ENCODE data around the gene HSPA6. TPM values are rescaled to one million over a fixed set of nuclear protein-coding genes. Genes with fewer than 3 reads are reported as not detected.
"Not testable (repeated sequence)": the region's sequence is repeated elsewhere in the genome, so short reads cannot be mapped to it uniquely, and the experiment has no call there.

The HSPA6 gene
- total RNA-seq, 1 donor from 2014 or later, result 1.1 TPM

DNA sequence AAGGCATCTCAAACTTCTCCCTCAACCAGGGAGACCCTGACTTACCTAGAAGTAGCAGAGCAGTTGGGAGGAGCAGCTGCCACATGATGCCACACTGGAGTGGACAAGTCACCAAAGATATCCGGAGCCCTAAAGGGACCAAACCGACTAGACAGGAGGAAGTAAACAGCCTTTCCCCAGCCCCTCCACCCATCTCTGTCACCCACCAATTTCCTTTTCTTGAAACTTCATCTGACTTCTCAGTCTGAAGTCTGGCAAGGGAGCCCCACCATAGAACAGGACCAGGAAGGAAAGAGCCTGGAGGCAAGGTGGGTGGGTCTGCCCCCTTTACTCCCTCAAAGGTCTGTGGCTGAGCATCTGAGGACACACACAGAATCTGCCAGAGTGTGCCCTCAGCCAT lies 25.3 kb downstream of the HSPA6 start, which contains the start of gene FCGR3A:
Gene FCGR3A, minus strand, starts transcription at position 167 of the 400 bp plus-strand sequence. Its CDS starts 82 bp downstream, at position 85.
- intact Hi-C loops (cut with DNase I), result no loop called here
- ATAC-seq (peak; percentile 55), DNase-seq (ENCODE audit: missing footprints) (no peak)

DNA sequence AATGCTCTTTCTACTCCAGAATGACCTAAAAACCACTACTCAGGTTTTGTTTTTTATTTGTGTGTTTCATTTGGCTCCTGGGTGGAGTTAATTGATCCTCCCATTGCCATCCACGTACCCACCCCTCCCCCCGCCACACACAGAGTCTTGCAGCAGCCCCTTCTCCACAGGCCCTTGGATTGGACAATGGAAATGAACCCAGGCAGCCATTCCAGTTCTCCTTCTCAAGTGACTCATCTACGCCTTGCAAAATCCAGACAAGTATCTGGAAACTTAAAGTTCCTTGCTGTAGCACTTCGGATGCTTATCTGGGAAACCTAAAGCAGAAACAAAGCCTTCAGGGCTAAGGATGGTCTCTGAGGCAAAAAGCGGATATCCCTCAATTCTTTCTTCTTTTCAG lies 26.6 kb downstream of the HSPA6 start:
- intact Hi-C loops (cut with DNase I); ATAC-seq; DNase-seq (ENCODE audit: missing footprints): not testable (repeated sequence)

DNA sequence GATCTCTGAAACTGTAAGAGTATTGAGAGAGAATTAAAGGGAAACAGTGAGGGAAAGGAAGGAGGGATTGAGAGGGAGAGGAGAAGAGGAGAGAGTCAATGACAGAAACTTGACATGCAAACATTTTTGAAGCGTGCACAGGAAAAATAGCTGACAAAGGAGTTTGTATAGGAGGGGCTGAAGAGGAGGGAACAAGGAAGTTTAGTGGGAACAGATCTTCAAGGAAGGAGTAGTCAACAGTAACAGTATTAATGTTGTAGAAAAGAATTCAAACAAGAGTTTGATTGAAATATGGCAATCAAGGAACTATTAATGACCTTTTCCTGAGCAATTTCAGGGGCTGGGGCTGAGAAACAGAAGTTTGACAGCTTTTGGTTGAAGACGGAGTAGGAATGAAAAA lies 29.3 kb downstream of the HSPA6 start:
- intact Hi-C loops (cut with DNase I); DNase-seq (ENCODE audit: missing footprints); ATAC-seq: not testable (repeated sequence)

DNA sequence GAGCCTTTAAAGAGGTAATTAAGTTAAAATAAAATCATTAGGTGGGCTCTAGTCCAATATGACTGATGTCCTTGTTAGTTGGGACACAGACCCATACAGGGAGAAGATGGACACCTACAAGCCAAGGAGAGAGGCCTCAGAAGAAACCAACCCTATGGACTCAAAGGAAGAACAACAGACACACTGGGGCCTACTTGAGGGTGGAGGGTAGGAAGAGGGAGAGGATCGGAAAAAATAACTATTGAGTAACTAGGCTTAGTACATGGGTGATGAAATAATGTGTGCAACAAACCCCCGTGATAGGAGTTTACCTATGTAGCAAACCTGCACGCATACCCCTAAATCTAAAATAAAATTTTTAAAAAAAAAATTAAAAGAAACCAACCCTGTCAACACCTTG lies 30.0 kb downstream of the HSPA6 start:
- DNase-seq (ENCODE audit: missing footprints); intact Hi-C loops (cut with DNase I): not testable (repeated sequence)
- ATAC-seq, result peak; percentile 51

DNA sequence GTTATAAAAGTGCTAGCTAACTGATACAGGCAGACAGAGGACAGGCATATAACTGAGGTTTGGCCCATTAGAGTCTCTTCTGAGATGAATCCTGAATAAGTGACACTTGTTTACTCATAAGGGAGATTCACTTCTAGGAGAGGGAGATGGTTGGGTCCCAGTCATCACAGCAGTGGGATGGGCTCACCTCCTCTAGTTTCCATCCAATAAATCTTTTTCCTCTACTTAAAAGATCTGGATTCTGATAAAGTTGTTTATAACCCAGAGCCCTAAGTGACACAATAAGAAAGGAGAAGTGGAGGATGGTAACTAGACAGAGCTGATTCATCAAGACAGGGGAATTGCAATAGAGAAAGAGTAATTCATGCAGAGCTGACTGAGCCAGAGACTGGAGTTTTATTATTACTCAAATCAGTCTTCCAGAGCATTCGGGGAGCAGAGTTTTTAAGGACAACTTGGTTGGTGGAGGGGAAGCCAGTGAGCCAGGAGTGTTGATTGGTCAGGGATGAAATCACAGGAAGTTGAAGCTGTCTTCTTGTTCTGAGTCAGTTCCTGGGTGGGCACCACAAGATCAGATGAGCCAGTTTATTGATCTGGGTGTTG lies 30.6 kb downstream of the HSPA6 start:
- DNase-seq (ENCODE audit: missing footprints); intact Hi-C loops (cut with DNase I): not testable (repeated sequence)
- peak; percentile 74 for ATAC-seq

DNA sequence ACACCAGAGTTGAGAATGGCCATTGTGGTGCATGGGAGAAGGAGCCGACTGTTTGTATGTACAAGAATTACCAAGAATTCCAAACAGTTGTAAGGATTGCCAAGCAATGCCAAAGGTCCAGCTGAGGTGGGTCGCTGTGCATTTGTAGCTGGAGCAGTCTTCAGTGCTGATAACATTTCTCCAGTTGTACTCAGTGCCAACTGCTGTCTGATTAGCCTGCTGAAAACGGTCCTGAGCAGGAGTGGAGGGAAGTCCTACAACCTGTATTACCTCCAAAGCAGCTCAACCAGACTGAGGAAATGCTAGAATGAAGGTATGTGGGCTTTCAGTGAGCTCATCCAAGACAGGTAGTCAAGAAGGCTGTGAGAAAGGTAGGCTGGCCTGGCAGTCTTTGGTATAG lies 31.8 kb downstream of the HSPA6 start:
- ATAC-seq; DNase-seq (ENCODE audit: missing footprints); intact Hi-C loops (cut with DNase I): not testable (repeated sequence)

DNA sequence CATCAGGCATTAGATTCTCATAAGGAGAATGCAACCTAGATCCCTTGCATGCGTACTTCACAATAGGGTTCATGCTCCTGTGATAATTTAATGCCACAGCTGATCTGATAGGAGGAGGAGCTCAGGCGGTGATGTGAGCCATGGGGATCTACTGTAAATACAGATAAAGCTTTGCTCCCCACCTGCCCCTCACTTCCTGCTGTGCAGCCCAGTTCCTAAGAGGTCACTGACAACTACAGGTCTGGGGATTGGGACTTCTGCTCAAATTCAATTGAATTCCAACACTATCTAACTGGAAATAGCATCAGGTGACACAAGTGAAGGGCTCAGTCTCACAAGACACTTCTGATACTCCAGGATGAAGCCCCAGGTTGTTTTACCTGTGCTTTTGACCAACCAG lies 32.6 kb downstream of the HSPA6 start:
- ATAC-seq; DNase-seq (ENCODE audit: missing footprints); intact Hi-C loops (cut with DNase I): not testable (repeated sequence)

DNA sequence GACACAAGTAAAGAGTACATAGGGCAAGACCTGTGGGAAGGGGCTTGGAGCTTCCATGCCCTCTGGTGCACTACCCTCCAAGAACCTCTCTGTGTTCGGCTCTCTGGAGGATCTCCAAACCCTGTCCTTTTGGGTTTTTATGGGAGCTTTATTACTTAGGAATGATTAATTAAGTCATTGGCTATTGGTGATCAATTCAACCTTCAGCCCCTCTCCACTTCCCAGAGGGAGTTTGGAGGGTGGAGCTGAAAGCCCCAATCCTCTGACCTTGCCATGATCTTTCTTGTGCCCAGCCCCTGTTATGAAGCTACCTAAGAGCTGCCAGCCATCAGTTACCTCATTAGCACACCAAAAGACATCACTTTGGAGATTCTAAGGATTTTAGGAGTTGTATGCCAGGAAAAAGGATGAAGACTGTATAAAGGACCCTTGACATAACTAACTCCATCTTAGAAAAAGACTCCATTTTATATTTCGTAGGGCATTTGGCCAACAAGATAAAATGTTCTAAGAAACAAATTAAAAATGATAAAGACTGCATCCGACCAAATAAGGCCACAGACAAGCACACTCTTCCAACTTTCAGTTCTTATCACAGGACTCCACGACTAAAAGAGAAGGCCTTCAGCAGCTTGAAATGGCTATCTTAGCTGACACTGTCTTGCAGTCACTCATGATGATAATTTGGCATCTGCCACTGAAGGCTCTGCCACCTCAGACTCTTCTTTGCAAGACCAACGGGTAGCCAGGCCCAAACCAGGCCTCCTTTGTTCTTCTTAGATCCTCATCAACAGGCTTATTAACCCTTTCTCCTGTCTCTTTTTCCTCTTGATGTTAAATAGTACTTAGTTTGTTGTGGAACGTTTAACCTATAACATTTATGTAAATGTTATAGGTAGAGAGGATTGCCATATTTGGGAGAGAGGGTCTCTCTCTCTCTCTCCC lies 33.4 kb downstream of the HSPA6 start:
- DNase-seq (ENCODE audit: missing footprints); ATAC-seq; intact Hi-C loops (cut with DNase I): not testable (repeated sequence)

DNA sequence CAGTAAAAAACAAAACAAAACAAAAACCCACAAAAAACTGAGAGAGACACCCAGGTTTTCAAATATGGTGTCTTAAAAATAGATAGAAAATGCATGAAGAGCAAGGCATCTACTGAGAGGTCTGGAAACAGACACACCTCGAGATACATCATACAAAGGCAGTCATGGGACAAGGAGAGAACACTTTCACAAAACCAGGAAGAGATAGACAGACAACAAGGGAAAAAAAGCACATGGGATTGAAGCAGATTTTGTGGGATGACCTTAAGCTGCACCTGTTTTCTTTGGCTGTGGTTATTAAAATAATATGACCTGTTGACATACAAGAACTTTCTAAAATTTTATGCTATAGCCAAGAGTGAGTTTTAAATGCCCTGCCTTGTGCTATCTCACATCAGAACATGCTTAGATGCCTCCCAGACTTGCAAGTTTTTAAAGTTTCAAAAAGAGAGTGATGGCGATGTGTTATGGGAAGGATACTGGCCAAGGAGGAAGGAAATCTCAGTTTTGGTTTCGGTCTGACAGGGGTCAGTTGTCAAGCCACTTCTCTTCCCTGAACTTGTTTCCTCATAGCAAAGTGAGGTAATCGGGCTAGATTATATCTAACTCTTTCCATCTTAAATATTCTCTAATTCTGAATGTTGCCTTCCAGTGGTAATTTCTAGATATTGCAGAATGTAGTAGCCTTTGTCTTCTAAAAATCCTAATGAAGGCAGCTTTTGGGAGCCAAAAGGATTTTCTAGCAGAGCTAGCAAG lies 36.8 kb downstream of the HSPA6 start:
- DNase-seq (ENCODE audit: missing footprints), result not testable (repeated sequence)
- intact Hi-C loops (cut with DNase I), result loop anchor here (10.0 kb wide), 1 partner anchor 184 kb away; the partner anchor contains the start of gene DUSP12
- peak; percentile 79 for ATAC-seq

DNA sequence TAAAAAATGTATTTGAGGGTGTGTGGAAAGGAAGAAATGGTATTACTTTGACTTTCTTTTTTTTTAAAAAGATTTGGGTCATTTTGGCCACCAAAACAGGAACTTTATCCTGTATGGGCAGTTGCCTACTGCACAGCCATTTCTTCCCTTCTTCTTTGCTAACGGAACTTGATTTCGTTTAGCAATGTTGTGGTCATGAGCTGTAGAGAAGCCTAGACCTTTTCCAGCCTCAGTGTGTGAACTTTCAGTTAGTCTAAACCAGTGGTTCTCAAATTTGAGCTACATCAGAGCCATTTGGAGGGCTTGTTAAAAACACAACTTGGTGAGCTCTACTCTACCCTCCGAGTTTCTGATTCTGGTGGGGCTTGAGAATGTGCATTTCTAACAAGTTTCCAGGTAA lies 38.1 kb downstream of the HSPA6 start:
- intact Hi-C loops (cut with DNase I), result loop anchor here (10.0 kb wide), 1 partner anchor 182 kb away; the partner anchor contains the start of gene DUSP12
- ATAC-seq, result peak; percentile 61
- DNase-seq (ENCODE audit: missing footprints), result not testable (repeated sequence)

DNA sequence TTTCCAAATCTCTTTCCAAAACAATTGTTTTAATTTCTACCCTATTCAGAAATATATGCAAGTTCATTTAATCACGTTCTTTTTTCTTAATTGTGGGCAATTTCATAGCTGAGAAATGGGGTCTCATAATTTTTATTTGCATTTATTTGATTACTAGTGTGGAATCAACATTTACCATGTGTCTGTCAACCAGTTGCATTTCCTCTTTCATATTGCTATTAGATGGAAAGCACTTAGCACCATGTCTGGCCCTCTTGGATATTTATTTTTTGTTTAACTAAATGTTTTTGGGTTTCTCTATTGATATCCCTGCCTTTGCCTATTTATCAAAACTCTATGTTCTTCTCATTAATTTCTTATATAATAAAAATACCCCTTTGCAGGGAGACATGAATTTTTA lies 39.2 kb downstream of the HSPA6 start:
- not testable (repeated sequence) for DNase-seq (ENCODE audit: missing footprints)

DNA sequence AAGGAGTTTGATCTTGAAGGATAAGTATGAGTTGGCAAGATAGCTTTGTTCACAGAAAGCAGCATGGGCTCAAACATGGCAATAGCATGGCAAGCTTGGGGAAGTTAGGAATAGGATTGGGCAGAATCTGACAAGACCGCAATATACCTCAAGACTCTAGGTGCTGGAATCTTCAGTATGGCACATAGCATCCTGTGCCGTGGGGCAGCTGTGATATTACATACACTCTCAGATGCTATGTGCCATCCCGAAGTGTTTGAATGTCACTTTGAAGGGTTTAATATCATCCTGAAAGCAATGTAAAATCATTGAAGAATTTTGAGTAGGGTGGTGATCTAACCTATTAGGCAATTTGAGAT lies 42.2 kb downstream of the HSPA6 start:
- not testable (repeated sequence) for DNase-seq (ENCODE audit: missing footprints); ATAC-seq
- intact Hi-C loops (cut with DNase I), result loop anchor here (10.0 kb wide), 1 partner anchor 178 kb away; the partner anchor contains the start of gene DUSP12

More for the DNA sequence above, 39.2 kb downstream of the HSPA6 start:
- not testable (repeated sequence) for ATAC-seq
- intact Hi-C loops (cut with DNase I), result loop anchor here (10.0 kb wide), 1 partner anchor 181 kb away; the partner anchor contains the start of gene DUSP12

DNA sequence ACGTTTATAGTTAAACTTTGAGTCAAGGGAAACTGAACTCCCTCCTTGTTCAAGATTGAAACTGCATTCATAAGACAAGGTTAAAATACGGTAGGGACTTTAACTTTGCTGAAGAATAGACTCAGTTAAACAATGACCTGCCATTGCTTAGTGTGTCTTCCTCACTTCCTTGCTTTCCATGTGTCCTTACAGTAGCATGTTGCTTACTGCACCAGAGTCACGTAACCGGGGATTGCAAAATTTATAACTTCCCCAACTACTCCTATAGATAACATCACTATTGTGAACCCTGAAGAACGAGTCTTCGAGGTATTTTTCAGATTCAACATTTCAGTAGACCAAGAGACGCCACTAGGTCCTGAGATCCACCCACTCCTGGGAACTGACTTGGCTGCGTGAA lies 47.4 kb downstream of the HSPA6 start:
- intact Hi-C loops (cut with DNase I); ATAC-seq; DNase-seq (ENCODE audit: missing footprints): not testable (repeated sequence)

Other genes with a start within 250 kb of the HSPA6 start
- gene MPZ, start 214.6 kb upstream of the HSPA6 start, total RNA-seq, result 4.4 TPM
- 407 TPM for gene SDHC, start 210.2 kb upstream of the HSPA6 start, total RNA-seq
- not detected for gene CFAP126, start 156.7 kb upstream of the HSPA6 start, total RNA-seq
- gene FCGR2A, start 19.1 kb upstream of the HSPA6 start, total RNA-seq, result 22.1 TPM
- gene FCGR3A, start 25.3 kb downstream of the HSPA6 start, total RNA-seq, result 31.4 TPM
- gene FCGR3B, start 106.6 kb downstream of the HSPA6 start, total RNA-seq, result 4.8 TPM
- 19.4 TPM for gene FCGR2B, start 138.6 kb downstream of the HSPA6 start, total RNA-seq
- not detected for gene FCRLA, start 182.7 kb downstream of the HSPA6 start, total RNA-seq
- 0.35 TPM for gene FCRLB, start 197.0 kb downstream of the HSPA6 start, total RNA-seq
- 7.0 TPM for gene DUSP12, start 225.2 kb downstream of the HSPA6 start, total RNA-seq
- gene ATF6, start 241.8 kb downstream of the HSPA6 start, total RNA-seq, result 12.6 TPM

All from Right ventricle myocardium inferior (tissue), 1 donor.